GM21381 (cell line): ENCODE data around the gene GUF1.
A peak's percentile ranks its signal among the peaks of the same experiment; 100 is the strongest.

Experiments
- ATAC-seq: cut with Tn5 transposase; IDR thresholded peaks from one replicate; pipeline ENCODE4 v1.9.1; 2021; ENCODE audit warnings: mild to moderate bottlenecking, moderate library complexity; ENCODE audit not compliant: unreplicated experiment

Gene GUF1

GRCh38 chr4:44678094-44679041 lies at the start of gene GUF1:
Gene GUF1 (plus strand): TSS chr4:44678420. CDS start chr4:44678623, 203 bp downstream.
- ATAC-seq, result peak; percentile 95

GRCh38 chr4:44629280-44629866 lies 48.8 kb upstream of the GUF1 start:
- peak; percentile 94 for ATAC-seq

GRCh38 chr4:44632089-44632488 lies 46.1 kb upstream of the GUF1 start:
- ATAC-seq, result no peak

GRCh38 chr4:44632733-44633132 lies 45.5 kb upstream of the GUF1 start:
- no peak for ATAC-seq

- no peak for ATAC-seq
These were observed 40.1 kb upstream of the GUF1 start for GRCh38 chr4:44638091-44638490.

- ATAC-seq, result no peak
These were observed 32.1 kb upstream of the GUF1 start for GRCh38 chr4:44646151-44646550.

GRCh38 chr4:44651425-44651824 lies 26.8 kb upstream of the GUF1 start, which contains the start of gene YIPF7:
Gene YIPF7 (minus strand): TSS chr4:44651625. CDS start chr4:44650100, 1,525 bp downstream.
- no peak for ATAC-seq

GRCh38 chr4:44652002-44652401 lies 26.2 kb upstream of the GUF1 start:
- no peak for ATAC-seq

GRCh38 chr4:44660396-44660795 lies 17.8 kb upstream of the GUF1 start:
- ATAC-seq, result no peak

- peak; percentile 16 for ATAC-seq
These were observed 16.1 kb upstream of the GUF1 start for GRCh38 chr4:44661940-44662622.

GRCh38 chr4:44662623-44663005 lies 15.6 kb upstream of the GUF1 start:
- ATAC-seq, result peak; percentile 70

GRCh38 chr4:44663539-44664263 lies 14.5 kb upstream of the GUF1 start:
- ATAC-seq, result no peak

GRCh38 chr4:44668526-44668925 lies 9.7 kb upstream of the GUF1 start:
- no peak for ATAC-seq

- ATAC-seq, result no peak
These were observed 7.6 kb upstream of the GUF1 start for GRCh38 chr4:44670506-44671199.

GRCh38 chr4:44671636-44672035 lies 6.6 kb upstream of the GUF1 start:
- no peak for ATAC-seq

- no peak for ATAC-seq
These were observed 3.7 kb upstream of the GUF1 start for GRCh38 chr4:44674471-44674870.

GRCh38 chr4:44675366-44675765 lies 2.9 kb upstream of the GUF1 start:
- ATAC-seq, result no peak

GRCh38 chr4:44679060-44679459 lies 840 bp downstream of the GUF1 start:
- ATAC-seq, result no peak

- no peak for ATAC-seq
These were observed 6.4 kb downstream of the GUF1 start for GRCh38 chr4:44684648-44685047.

GRCh38 chr4:44700427-44700826 lies 22.2 kb downstream of the GUF1 start:
- no peak for ATAC-seq
